Measurements from ENCODE around the gene OR6F1.
"Not testable (repeated sequence)": the region's sequence is repeated elsewhere in the genome, so short reads cannot be mapped to it uniquely, and the experiment has no call there.

OR6F1 gene

DNA sequence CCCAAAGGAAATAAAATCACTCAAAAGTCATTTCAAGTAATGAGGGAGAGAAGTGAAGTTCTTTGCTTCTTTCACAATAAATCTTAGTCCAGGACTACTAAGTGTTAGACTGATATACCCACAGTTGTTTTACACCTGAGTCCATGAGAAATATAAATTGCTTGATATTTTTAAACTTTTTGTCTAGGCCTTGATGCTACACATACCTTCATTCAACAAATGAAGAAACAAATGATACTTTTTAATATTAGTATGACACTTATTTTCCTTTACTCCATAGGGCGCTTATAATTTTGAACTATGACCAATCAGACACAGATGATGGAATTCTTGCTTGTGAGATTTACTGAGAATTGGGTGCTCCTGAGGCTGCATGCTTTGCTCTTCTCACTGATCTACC lies 21.9 kb upstream of the OR6F1 start, which contains the start of gene OR14K1:
TSS of gene OR14K1 (plus strand) at position 301 of the 400 bp plus-strand sequence. CDS start at position 301, 0 bp downstream.
- H3K4me1 ChIP-seq (ENCODE audit: low read depth, poor library complexity, severe bottlenecking), result no peaks in the 10 kb centered on the region
- H3K79me2 ChIP-seq (ENCODE audit: insufficient read depth, low read depth), result no peaks in the 10 kb centered on the region
- H2AFZ ChIP-seq (ENCODE audit: low read depth), result no peak within 1 kb of the TSS
- no peak within 1 kb of the TSS for H3K4me2 ChIP-seq
- H4K20me1 ChIP-seq (ENCODE audit: insufficient read depth), result no peaks in the 10 kb centered on the region
- TF ChIP-seq CTCF (conservative IDR thresholded peaks at IDR 0.05; ENCODE audit: low read depth, low read length), result no peak
- H3K27me3 ChIP-seq (ENCODE audit: insufficient read depth, low read depth), result no peaks in the 10 kb centered on the region
- H3K36me3 ChIP-seq (ENCODE audit: insufficient read depth), result no peaks in the 10 kb centered on the region
- H3K4me3 ChIP-seq (IDR thresholded peaks at IDR 0.05; ENCODE audit: insufficient read depth, low read depth, low read length), result no peak within 1 kb of the TSS
- no peak within 1 kb of the TSS for H3K27ac ChIP-seq
- H3K9ac ChIP-seq, result no peak within 1 kb of the TSS

DNA sequence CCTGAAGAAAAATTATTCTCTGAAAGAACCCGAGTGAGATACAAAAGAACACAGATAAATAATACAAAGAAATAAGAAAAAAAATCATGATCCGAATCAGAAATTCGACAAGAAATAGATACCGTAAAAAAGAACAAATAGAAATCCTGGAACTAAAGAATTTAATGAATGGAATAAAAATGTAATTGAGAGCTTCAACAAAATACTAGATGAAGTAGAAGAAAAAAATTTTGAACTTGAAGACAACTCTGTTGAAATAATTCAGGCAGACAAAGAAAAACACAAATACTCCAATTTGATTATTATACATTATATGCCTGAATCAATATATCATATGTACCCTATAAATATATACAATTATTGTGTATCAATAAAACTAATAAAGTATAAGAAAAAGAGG lies 4.8 kb upstream of the OR6F1 start:
- H3K27ac ChIP-seq, result no peak overlapping the region
- no peak for TF ChIP-seq CTCF (conservative IDR thresholded peaks at IDR 0.05; ENCODE audit: low read depth, low read length)
- no peak overlapping the region for H3K4me3 ChIP-seq (IDR thresholded peaks at IDR 0.05; ENCODE audit: insufficient read depth, low read depth, low read length)
- no peaks in the 10 kb centered on the region for H3K36me3 ChIP-seq (ENCODE audit: insufficient read depth)
- H3K27me3 ChIP-seq (ENCODE audit: insufficient read depth, low read depth), result no peaks in the 10 kb centered on the region
- no peak overlapping the region for H3K9ac ChIP-seq
- no peak overlapping the region for H2AFZ ChIP-seq (ENCODE audit: low read depth)
- no peaks in the 10 kb centered on the region for H4K20me1 ChIP-seq (ENCODE audit: insufficient read depth)
- H3K79me2 ChIP-seq (ENCODE audit: insufficient read depth, low read depth), result no peaks in the 10 kb centered on the region
- H3K4me1 ChIP-seq (ENCODE audit: low read depth, poor library complexity, severe bottlenecking), result no peaks in the 10 kb centered on the region
- H3K4me2 ChIP-seq, result no peak overlapping the region

DNA sequence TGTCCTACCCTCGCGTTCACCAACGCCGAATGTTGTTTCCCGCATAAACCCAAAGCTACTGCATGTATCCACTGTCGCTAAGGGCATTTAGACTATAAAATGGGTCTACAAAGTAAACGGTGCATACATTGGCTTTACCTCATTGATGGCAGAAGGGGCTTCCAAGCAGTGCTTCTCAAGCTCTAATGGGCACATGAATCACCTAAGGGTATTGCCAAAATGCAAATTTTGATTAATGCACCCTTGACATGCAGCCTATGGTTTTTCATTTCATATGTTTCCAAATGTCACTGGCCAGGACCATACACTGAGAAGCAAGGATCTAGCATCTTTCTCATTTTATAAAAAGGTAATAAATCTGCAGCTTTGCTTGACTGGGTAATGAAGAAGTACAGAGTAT lies 2.7 kb downstream of the OR6F1 start:
- Histone ChIP-seq H3K4me2 (no peak overlapping the region), H3K36me3 (ENCODE audit: insufficient read depth) (no peaks in the 10 kb centered on the region), H3K27ac (no peak overlapping the region), H3K27me3 (ENCODE audit: insufficient read depth, low read depth) (no peaks in the 10 kb centered on the region), H3K9ac (no peak overlapping the region), H3K4me1 (ENCODE audit: low read depth, poor library complexity, severe bottlenecking) (no peaks in the 10 kb centered on the region), H3K79me2 (ENCODE audit: insufficient read depth, low read depth) (no peaks in the 10 kb centered on the region), H3K4me3 (IDR thresholded peaks at IDR 0.05; ENCODE audit: insufficient read depth, low read depth, low read length) (no peak overlapping the region), H2AFZ (ENCODE audit: low read depth) (no peak overlapping the region), H4K20me1 (ENCODE audit: insufficient read depth) (no peaks in the 10 kb centered on the region)
- no peak for TF ChIP-seq CTCF (conservative IDR thresholded peaks at IDR 0.05; ENCODE audit: low read depth, low read length)

GRCh38 chr1:247710681-247711080 lies 5.8 kb downstream of the OR6F1 start:
- H4K20me1 ChIP-seq (ENCODE audit: insufficient read depth), result not testable (repeated sequence)

DNA sequence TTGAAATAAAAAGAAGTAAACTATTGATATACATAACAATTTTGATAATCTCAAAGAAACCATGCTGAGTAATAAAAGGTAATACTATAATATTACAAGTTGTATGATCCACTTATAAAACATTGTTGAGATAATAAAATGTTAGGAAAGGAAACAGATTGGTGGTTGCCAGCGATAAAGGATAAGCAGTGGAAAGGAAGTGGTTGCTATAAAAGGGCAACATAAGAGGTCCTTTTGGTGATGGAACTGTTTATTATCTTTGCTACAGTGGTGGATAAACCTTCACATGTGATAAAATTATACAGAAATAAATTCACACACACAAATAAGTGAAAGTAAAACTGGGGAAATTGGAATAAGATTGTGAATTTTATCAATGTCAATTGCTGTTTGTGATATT lies 15.1 kb downstream of the OR6F1 start:
- no peak overlapping the region for H3K4me3 ChIP-seq (IDR thresholded peaks at IDR 0.05; ENCODE audit: insufficient read depth, low read depth, low read length)
- no peaks in the 10 kb centered on the region for H3K79me2 ChIP-seq (ENCODE audit: insufficient read depth, low read depth)
- no peaks in the 10 kb centered on the region for H3K36me3 ChIP-seq (ENCODE audit: insufficient read depth)
- no peaks in the 10 kb centered on the region for H4K20me1 ChIP-seq (ENCODE audit: insufficient read depth)
- no peak overlapping the region for H3K4me2 ChIP-seq
- no peaks in the 10 kb centered on the region for H3K27me3 ChIP-seq (ENCODE audit: insufficient read depth, low read depth)
- H3K9ac ChIP-seq, result no peak overlapping the region
- H3K4me1 ChIP-seq (ENCODE audit: low read depth, poor library complexity, severe bottlenecking), result no peaks in the 10 kb centered on the region
- H2AFZ ChIP-seq (ENCODE audit: low read depth), result no peak overlapping the region
- H3K27ac ChIP-seq, result no peak overlapping the region
- no peak for TF ChIP-seq CTCF (conservative IDR thresholded peaks at IDR 0.05; ENCODE audit: low read depth, low read length)

More at GRCh38 chr1:247710681-247711080, 5.8 kb downstream of the OR6F1 start:
- H3K9ac ChIP-seq; H3K4me3 ChIP-seq (IDR thresholded peaks at IDR 0.05; ENCODE audit: insufficient read depth, low read depth, low read length); H3K36me3 ChIP-seq (ENCODE audit: insufficient read depth); H2AFZ ChIP-seq (ENCODE audit: low read depth); H3K27ac ChIP-seq; H3K4me2 ChIP-seq; H3K79me2 ChIP-seq (ENCODE audit: insufficient read depth, low read depth); H3K4me1 ChIP-seq (ENCODE audit: low read depth, poor library complexity, severe bottlenecking); H3K27me3 ChIP-seq (ENCODE audit: insufficient read depth, low read depth): not testable (repeated sequence)
